Skin of body (tissue), 2 donors: Measurements from ENCODE around the gene AZIN2. TPM values are rescaled to one million over a fixed set of nuclear protein-coding genes. Genes with fewer than 3 reads are reported as not detected.

Experiments
- DNase-seq: peaks from one replicate; lab custom pipeline; 2025; lab: John Stamatoyannopoulos, UW
- total RNA-seq: library from RNA; depleted of rRNA; stranded (reverse); fragments of >200 nt; gene quantifications from one replicate; pipeline ENCODE4 v1.2.3, GENCODE V29; 2014

Gene AZIN2
- total RNA-seq, 1 donor from 2014 or later, result 10.4 TPM

- no peak for DNase-seq
Observed at GRCh38 chr1:33151116-33151515, 70.2 kb downstream of the AZIN2 start.

- peak; percentile 37 for DNase-seq
Observed at GRCh38 chr1:33152685-33153432, 71.9 kb downstream of the AZIN2 start.

GRCh38 chr1:33153650-33154049 lies 72.7 kb downstream of the AZIN2 start:
- DNase-seq, result no peak

GRCh38 chr1:33155877-33156538 lies 75.1 kb downstream of the AZIN2 start:
- no peak for DNase-seq

GRCh38 chr1:33157131-33157530 lies 76.2 kb downstream of the AZIN2 start:
- DNase-seq, result no peak

- DNase-seq, result no peak
Observed at GRCh38 chr1:33158366-33158765, 77.4 kb downstream of the AZIN2 start.

GRCh38 chr1:33159577-33159976 lies 78.6 kb downstream of the AZIN2 start:
- no peak for DNase-seq

- peak; percentile 64 for DNase-seq
Observed at GRCh38 chr1:33161061-33161681, 80.2 kb downstream of the AZIN2 start.

- DNase-seq, result no peak
Observed at GRCh38 chr1:33162141-33162540, 81.2 kb downstream of the AZIN2 start.

- DNase-seq, result no peak
Observed at GRCh38 chr1:33163621-33164519, 82.9 kb downstream of the AZIN2 start.

GRCh38 chr1:33165209-33165608 lies 84.3 kb downstream of the AZIN2 start:
- no peak for DNase-seq

GRCh38 chr1:33165809-33166208 lies 84.9 kb downstream of the AZIN2 start:
- no peak for DNase-seq

- DNase-seq, result no peak
Observed at GRCh38 chr1:33167650-33168447, 86.9 kb downstream of the AZIN2 start.

- DNase-seq, result no peak
Observed at GRCh38 chr1:33168556-33169289, 87.8 kb downstream of the AZIN2 start.

GRCh38 chr1:33169290-33170055 lies 88.5 kb downstream of the AZIN2 start:
- DNase-seq, result no peak
